HG03342 (cell line): ENCODE measurements around the gene DUSP19.

Experiments used
- ATAC-seq: cut with Tn5 transposase; IDR thresholded peaks from one replicate; pipeline ENCODE4 v1.9.1; 2021; ENCODE audit warnings: mild to moderate bottlenecking, moderate library complexity; ENCODE audit not compliant: unreplicated experiment

DUSP19 gene

DNA sequence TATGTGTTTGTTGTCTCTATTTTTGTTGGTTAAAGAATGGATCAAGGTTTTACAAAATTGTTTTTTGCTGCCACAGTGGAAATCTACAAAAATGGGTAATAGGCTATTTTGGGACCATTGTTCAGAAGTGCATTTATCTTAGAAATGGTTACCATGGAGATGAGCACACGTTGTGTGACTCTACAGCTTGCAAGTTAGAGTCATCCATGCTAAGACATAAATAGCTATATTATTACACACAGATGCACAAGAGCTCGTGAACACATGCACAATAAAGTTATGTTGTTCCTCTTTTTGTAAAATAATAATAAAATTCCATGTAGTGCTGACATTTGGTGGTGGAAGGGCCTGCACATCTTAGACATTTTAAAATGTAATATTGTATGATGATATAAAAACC lies 15.5 kb upstream of the DUSP19 start:
- ATAC-seq: peak; percentile 97

- no peak for ATAC-seq
Observed at GRCh38 chr2:183068561-183068960, 10.0 kb upstream of the DUSP19 start.

- no peak for ATAC-seq
Observed at GRCh38 chr2:183069174-183069573, 9.4 kb upstream of the DUSP19 start.

- no peak for ATAC-seq
Observed at GRCh38 chr2:183070942-183071844, 7.4 kb upstream of the DUSP19 start.

GRCh38 chr2:183072177-183072576 lies 6.4 kb upstream of the DUSP19 start:
- ATAC-seq: no peak

GRCh38 chr2:183078163-183078463 lies 434 bp upstream of the DUSP19 start:
- ATAC-seq: peak; percentile 35

DNA sequence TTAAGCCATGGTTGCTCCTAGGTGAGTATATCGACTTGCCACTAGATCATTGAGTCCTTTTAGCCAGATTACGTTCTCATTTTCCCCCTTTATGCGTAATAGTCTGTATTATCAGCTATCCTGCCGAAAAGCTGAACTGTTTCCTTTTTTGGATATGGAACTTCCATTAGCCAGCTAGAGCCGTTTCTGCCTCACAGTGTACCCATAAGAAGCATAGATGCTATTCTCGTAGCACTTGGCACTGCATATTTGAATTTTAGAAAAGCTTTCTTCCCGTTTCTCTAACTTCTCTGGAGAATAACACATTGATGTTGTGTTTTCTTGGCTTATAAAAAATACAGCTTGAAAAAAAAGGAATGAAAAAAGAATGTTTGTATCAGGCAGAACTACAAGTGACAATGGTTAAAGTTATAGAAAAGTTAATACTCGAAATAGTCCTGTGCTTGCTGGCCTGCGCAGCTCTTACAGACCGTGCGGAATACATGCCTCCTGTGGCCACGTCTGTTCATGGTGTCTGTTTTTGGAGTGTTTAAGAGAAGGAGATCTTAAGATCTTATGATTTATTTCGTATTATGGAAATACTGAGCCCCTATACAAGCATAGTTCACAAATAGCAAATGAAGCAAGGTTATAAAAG lies 710 bp downstream of the DUSP19 start:
- ATAC-seq: peak; percentile 34

- no peak for ATAC-seq
Observed at GRCh38 chr2:183081911-183082310, 3.4 kb downstream of the DUSP19 start.

GRCh38 chr2:183088061-183088460 lies 9.5 kb downstream of the DUSP19 start:
- peak; percentile 70 for ATAC-seq

DNA sequence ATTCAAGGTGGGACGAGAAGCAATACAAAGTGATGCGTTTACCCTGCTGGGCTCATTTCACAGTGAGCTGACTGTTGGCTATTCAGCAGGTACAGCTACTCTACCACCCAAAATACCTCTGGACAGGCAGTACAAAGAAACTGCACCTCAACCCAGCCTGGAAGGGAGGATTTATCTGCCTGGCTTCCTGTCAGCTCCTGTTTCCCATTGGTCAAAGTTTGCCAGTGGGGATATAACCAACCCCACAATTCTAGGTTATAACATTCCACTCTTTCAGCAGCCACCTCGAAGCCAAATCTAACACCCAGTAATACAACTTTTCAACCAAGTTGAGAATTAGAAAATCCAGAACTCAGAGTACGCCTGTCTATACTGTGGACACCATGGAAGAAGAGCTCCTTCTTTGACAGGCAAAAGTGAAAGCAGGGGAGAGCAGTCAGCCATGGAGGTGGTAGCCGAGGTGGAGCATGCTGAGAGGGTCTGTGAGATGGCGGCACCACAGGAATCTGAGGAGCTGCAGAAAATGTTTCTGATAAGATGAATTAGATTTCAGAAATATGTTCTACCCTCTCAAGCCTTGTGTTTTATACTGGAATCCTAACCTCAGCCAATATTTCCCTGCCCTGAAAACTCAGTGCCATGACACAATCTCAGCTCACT lies 10.8 kb downstream of the DUSP19 start:
- peak; percentile 47 for ATAC-seq

DNA sequence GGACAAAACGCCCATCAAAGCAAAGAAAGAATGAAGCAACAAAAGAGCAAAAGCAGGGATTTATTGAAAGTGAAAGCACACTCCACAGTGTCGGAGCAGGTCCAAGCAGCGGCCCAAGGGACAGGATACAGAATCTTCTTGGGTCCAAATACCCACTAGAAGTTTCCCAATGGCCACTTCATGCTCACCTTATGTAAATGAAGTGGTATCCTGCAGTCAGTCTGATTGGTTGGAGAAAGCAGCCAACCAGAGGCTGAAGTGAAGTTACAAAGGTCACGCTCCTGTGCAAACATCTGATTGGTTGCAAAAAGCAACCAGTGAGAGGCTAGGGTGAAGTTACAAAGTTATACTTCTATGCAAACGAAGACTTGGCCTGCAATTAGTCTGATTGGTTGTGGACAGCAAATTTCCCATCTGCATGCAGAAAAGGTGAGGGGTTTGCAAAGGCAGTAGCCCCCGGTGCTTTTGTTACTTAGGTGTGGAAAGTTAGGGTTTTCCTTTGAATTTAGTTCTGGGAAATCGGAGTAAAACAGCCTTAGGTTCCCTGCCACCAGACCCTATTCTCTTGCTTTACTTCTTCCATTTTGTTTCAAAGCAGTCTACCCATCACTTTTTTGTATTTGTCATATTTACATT lies 12.9 kb downstream of the DUSP19 start:
- no peak for ATAC-seq

- no peak for ATAC-seq
Observed at GRCh38 chr2:183091954-183092345, 13.4 kb downstream of the DUSP19 start.

- ATAC-seq: peak; percentile 85
Observed at GRCh38 chr2:183093857-183094657, 15.5 kb downstream of the DUSP19 start.

- no peak for ATAC-seq
Observed at GRCh38 chr2:183105402-183106134, 27.0 kb downstream of the DUSP19 start.

GRCh38 chr2:183112577-183112976 lies 34.0 kb downstream of the DUSP19 start:
- ATAC-seq: no peak

- ATAC-seq: no peak
Observed at GRCh38 chr2:183113630-183114029, 35.1 kb downstream of the DUSP19 start.

- ATAC-seq: no peak
Observed at GRCh38 chr2:183117226-183117625, 38.7 kb downstream of the DUSP19 start.

- ATAC-seq: no peak
Observed at GRCh38 chr2:183123117-183123958, 44.8 kb downstream of the DUSP19 start.

DNA sequence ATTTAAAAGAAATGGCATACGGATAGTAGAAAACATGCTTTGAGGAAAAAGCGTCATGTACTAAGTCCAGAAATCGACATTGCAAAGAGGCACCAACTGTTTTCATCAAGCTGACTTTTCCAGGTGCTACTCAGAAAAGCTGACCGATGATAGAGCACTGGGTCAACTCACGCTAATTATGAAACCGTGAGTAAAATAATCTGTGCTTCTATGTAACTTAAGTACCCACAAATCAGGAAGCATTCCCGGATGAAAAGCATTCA lies 45.3 kb downstream of the DUSP19 start:
- ATAC-seq: peak; percentile 35
